HEK293 (cell line): ENCODE results near the gene CTPS2.

Experiments used
- CTCF ChIA-PET: fragments of 350-600 bp; formaldehyde crosslinking; extraction: SDS; loops from one replicate; lab custom pipeline; 2021; ENCODE audit warnings: antibody characterized with exemption; lab: Yijun Ruan, JAX
- POLR2A ChIA-PET: fragments of 300-600 bp; formaldehyde crosslinking; extraction: SDS; loops from one replicate; lab custom pipeline; 2020; ENCODE audit warnings: antibody characterized with exemption, inconsistent platforms; lab: Yijun Ruan, JAX
- H3K27ac ChIP-seq: fragments of 200-500 bp; sonication (Bioruptor generic); 2 replicates; pipeline ENCODE4 v1.5.1; 2014; ENCODE audit warnings: low read depth, low read length, control low read depth, inconsistent platforms; ENCODE audit errors: extremely low read depth
- H3K36me3 ChIP-seq, 2 experiments: fragments of 200-500 bp in 1 of 2; sonication (Bioruptor generic) in 1 of 2; 1 replicate in 1 of 2; 2 replicates in 1 of 2; pipeline ENCODE4 v1.5.1; 2014 to 2017; ENCODE audit warnings: inconsistent platforms in 2 of 2, low read length in 2 of 2; ENCODE audit not compliant: control insufficient read depth in 2 of 2, insufficient read depth in 1 of 2
- H3K4me1 ChIP-seq: fragments of 200-500 bp; sonication (Bioruptor generic); 2 replicates; pipeline ENCODE4 v1.5.1; 2014; ENCODE audit warnings: mild to moderate bottlenecking, low read length, inconsistent platforms; ENCODE audit not compliant: control insufficient read depth, insufficient read depth
- H3K4me3 ChIP-seq: 2 replicates; pipeline ENCODE4 v1.5.1; 2011; ENCODE audit warnings: low read depth, mild to moderate bottlenecking, control low read depth, low read length, moderate library complexity
- H3K9me3 ChIP-seq: fragments of 200-500 bp; sonication (Bioruptor generic); 2 replicates; pipeline ENCODE4 v1.5.1; 2014; ENCODE audit warnings: low read depth, low read length, inconsistent platforms; ENCODE audit not compliant: control insufficient read depth, insufficient read depth
- GLIS1 ChIP-seq: fragments of 450-650 bp; formaldehyde crosslinking; IDR thresholded peaks from 2 replicates; pipeline ENCODE4 v1.5.1; 2016; ENCODE audit warnings: missing biosample characterization, missing genetic modification characterization
- PRDM10 ChIP-seq: fragments of 450-650 bp; formaldehyde crosslinking; IDR thresholded peaks from 2 replicates; pipeline ENCODE4 v1.5.1; 2016; ENCODE audit warnings: missing biosample characterization, missing genetic modification characterization
- REST ChIP-seq: fragments of 450-650 bp; formaldehyde crosslinking; IDR thresholded peaks from 2 replicates; pipeline ENCODE4 v1.5.1; 2016; ENCODE audit warnings: missing biosample characterization, missing genetic modification characterization
- ZBTB6 ChIP-seq: fragments of 450-650 bp; formaldehyde crosslinking; IDR thresholded peaks from 2 replicates; pipeline ENCODE4 v1.5.1; 2017; ENCODE audit warnings: missing biosample characterization, missing genetic modification characterization
- ZNF132 ChIP-seq: fragments of 450-650 bp; formaldehyde crosslinking; IDR thresholded peaks from 2 replicates; pipeline ENCODE4 v1.5.1; 2017; ENCODE audit warnings: missing biosample characterization, missing genetic modification characterization, borderline replicate concordance
- ZNF138 ChIP-seq: fragments of 450-650 bp; formaldehyde crosslinking; IDR thresholded peaks from 2 replicates; pipeline ENCODE4 v1.5.1; 2016; ENCODE audit warnings: missing biosample characterization, missing genetic modification characterization, borderline replicate concordance
- ZNF202 ChIP-seq: fragments of 450-650 bp; formaldehyde crosslinking; IDR thresholded peaks from 2 replicates; pipeline ENCODE4 v1.5.1; 2016; ENCODE audit warnings: missing biosample characterization, missing genetic modification characterization, borderline replicate concordance
- ZNF23 ChIP-seq: fragments of 450-650 bp; formaldehyde crosslinking; IDR thresholded peaks from 2 replicates; pipeline ENCODE4 v1.5.1; 2016; ENCODE audit warnings: missing biosample characterization, missing genetic modification characterization, borderline replicate concordance
- ZNF335 ChIP-seq: fragments of 450-650 bp; formaldehyde crosslinking; conservative IDR thresholded peaks from 2 replicates; pipeline ENCODE4 v1.5.1; 2016; ENCODE audit warnings: missing biosample characterization, missing genetic modification characterization
- ZNF341 ChIP-seq: fragments of 450-650 bp; formaldehyde crosslinking; IDR thresholded peaks from 2 replicates; pipeline ENCODE4; 2016; ENCODE audit warnings: low read depth, missing biosample characterization, missing genetic modification characterization
- ZNF366 ChIP-seq: fragments of 450-650 bp; formaldehyde crosslinking; conservative IDR thresholded peaks from 2 replicates; pipeline ENCODE4 v1.5.1; 2016; ENCODE audit warnings: missing biosample characterization, missing genetic modification characterization
- ZNF514 ChIP-seq: fragments of 450-650 bp; formaldehyde crosslinking; IDR thresholded peaks from 2 replicates; pipeline ENCODE4 v1.5.1; 2016; ENCODE audit warnings: missing biosample characterization, missing genetic modification characterization
- ZNF561 ChIP-seq: fragments of 450-650 bp; IDR thresholded peaks from 2 replicates; pipeline ENCODE4 v1.5.1; 2018; ENCODE audit warnings: missing biosample characterization, missing genetic modification characterization, borderline replicate concordance
- ZNF664 ChIP-seq: fragments of 450-650 bp; formaldehyde crosslinking; IDR thresholded peaks from 2 replicates; pipeline ENCODE4 v1.5.1; 2016; ENCODE audit warnings: missing biosample characterization, missing genetic modification characterization
- ZNF692 ChIP-seq: fragments of 450-650 bp; formaldehyde crosslinking; IDR thresholded peaks from 2 replicates; pipeline ENCODE4 v1.5.1; 2016; ENCODE audit warnings: missing biosample characterization, missing genetic modification characterization
- ZNF785 ChIP-seq: fragments of 450-650 bp; formaldehyde crosslinking; IDR thresholded peaks from 2 replicates; pipeline ENCODE4 v1.5.1; 2016; ENCODE audit warnings: missing biosample characterization, missing genetic modification characterization
- ZNF830 ChIP-seq: fragments of 450-650 bp; IDR thresholded peaks from 2 replicates; pipeline ENCODE4 v1.5.0; 2018; ENCODE audit warnings: missing biosample characterization, missing genetic modification characterization, low read depth, mild to moderate bottlenecking, moderate library complexity
- TF ChIP-seq, protein P1 (sequence below): fragments of 450-650 bp; formaldehyde crosslinking; IDR thresholded peaks from 2 replicates; pipeline ENCODE4; 2016; ENCODE audit warnings: missing biosample characterization, missing genetic modification characterization
- TF ChIP-seq, protein P2 (sequence below): fragments of 450-650 bp; IDR thresholded peaks from 2 replicates; pipeline ENCODE4 v1.5.1; 2018; ENCODE audit warnings: missing biosample characterization, mild to moderate bottlenecking, missing genetic modification characterization

Gene CTPS2

GRCh38 chrX:16566571-16566970 is 145.9 kb downstream of the CTPS2 start:
- CTCF ChIA-PET = no interaction called here
- no peak overlapping the region for H3K4me3 ChIP-seq
- POLR2A ChIA-PET = interaction anchor here (0.6 kb wide), 1 partner anchor 11 kb away, joined by 5 read pairs; no protein-coding TSS in a partner anchor
- TF ChIP-seq ZNF664 (tag by site-specific recombination) (no peak), ZNF132 (tag by site-specific recombination) (no peak), ZNF138 (no peak), ZNF366 (tag by site-specific recombination) (no peak), ZBTB6 (tag by site-specific recombination) (no peak), ZNF341 (tag by site-specific recombination) (no peak), ZNF785 (tag by site-specific recombination) (no peak), ZNF830 (tag by site-specific recombination) (no peak), GLIS1 (tag by site-specific recombination) (no peak), PRDM10 (tag by site-specific recombination) (no peak), ZNF335 (tag by site-specific recombination) (no peak), REST (no peak), ZNF561 (tag by site-specific recombination) (no peak), ZNF692 (tag by site-specific recombination) (no peak), ZNF23 (tag by site-specific recombination) (no peak), ZNF514 (tag by site-specific recombination) (no peak), ZNF202 (no peak)
- TF ChIP-seq, protein P1, sequence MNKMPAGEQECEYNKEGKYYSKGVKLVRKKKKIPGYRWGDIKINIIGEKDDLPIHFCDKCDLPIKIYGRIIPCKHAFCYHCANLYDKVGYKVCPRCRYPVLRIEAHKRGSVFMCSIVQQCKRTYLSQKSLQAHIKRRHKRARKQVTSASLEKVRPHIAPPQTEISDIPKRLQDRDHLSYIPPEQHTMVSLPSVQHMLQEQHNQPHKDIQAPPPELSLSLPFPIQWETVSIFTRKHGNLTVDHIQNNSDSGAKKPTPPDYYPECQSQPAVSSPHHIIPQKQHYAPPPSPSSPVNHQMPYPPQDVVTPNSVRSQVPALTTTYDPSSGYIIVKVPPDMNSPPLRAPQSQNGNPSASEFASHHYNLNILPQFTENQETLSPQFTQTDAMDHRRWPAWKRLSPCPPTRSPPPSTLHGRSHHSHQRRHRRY (tag by site-specific recombination) = no peak
- TF ChIP-seq, protein P2, sequence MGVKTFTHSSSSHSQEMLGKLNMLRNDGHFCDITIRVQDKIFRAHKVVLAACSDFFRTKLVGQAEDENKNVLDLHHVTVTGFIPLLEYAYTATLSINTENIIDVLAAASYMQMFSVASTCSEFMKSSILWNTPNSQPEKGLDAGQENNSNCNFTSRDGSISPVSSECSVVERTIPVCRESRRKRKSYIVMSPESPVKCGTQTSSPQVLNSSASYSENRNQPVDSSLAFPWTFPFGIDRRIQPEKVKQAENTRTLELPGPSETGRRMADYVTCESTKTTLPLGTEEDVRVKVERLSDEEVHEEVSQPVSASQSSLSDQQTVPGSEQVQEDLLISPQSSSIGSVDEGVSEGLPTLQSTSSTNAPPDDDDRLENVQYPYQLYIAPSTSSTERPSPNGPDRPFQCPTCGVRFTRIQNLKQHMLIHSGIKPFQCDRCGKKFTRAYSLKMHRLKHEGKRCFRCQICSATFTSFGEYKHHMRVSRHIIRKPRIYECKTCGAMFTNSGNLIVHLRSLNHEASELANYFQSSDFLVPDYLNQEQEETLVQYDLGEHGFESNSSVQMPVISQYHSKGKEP (tag by site-specific recombination) = no peak
- TF ChIP-seq, all 188 proteins: peak for 0
- Histone ChIP-seq H3K27ac (no peak overlapping the region), H3K9me3 (no peaks in the 10 kb centered on the region), H3K4me1 (no peaks in the 10 kb centered on the region), H3K36me3 (no peaks in the 10 kb centered on the region)
